Activated CD8-positive, alpha-beta memory T cell treated with anti-CD3 and anti-CD28 coated beads, Interleukin-2, amount 50 U/mL, for 4 hours (primary cell): ENCODE results near the gene RSPH6A.
A peak's percentile ranks its signal among the peaks of the same experiment; 100 is the strongest.

ENCODE experiments used
- DNase-seq: peaks from one replicate; pipeline ENCODE4 v3.0.0-alpha.2; 2020

The RSPH6A gene

GRCh38 chr19:45779231-45780145, 35.6 kb downstream of the RSPH6A start:
- peak; percentile 77 for DNase-seq

GRCh38 chr19:45778010-45778661, 37.0 kb downstream of the RSPH6A start:
- no peak for DNase-seq

- DNase-seq: no peak
These were observed 37.6 kb downstream of the RSPH6A start for GRCh38 chr19:45777395-45777961.

GRCh38 chr19:45774765-45775164, 40.3 kb downstream of the RSPH6A start:
- no peak for DNase-seq

- DNase-seq: no peak
These were observed 41.7 kb downstream of the RSPH6A start for GRCh38 chr19:45773384-45773783.

GRCh38 chr19:45772912-45773311, 42.2 kb downstream of the RSPH6A start:
- DNase-seq: no peak

GRCh38 chr19:45772130-45772840, 42.8 kb downstream of the RSPH6A start:
- no peak for DNase-seq

GRCh38 chr19:45771311-45771933, 43.7 kb downstream of the RSPH6A start:
- DNase-seq: no peak

- peak; percentile 92 for DNase-seq
These were observed 44.7 kb downstream of the RSPH6A start for GRCh38 chr19:45770192-45771101.

GRCh38 chr19:45769821-45770191, 45.3 kb downstream of the RSPH6A start:
- DNase-seq: no peak

- DNase-seq: peak; percentile 91
These were observed 45.9 kb downstream of the RSPH6A start, which contains the start of gene SIX5 for GRCh38 chr19:45768984-45769782. Gene SIX5 (minus strand): TSS chr19:45769252. CDS start chr19:45768844, 408 bp downstream.

GRCh38 chr19:45768655-45768983, 46.5 kb downstream of the RSPH6A start:
- peak; percentile 42 for DNase-seq

- DNase-seq: no peak
These were observed 47.0 kb downstream of the RSPH6A start for GRCh38 chr19:45767881-45768654.

GRCh38 chr19:45767410-45767880, 47.7 kb downstream of the RSPH6A start:
- DNase-seq: no peak

- no peak for DNase-seq
These were observed 48.2 kb downstream of the RSPH6A start for GRCh38 chr19:45766869-45767346.

- no peak for DNase-seq
These were observed 48.7 kb downstream of the RSPH6A start for GRCh38 chr19:45766296-45766868.

- DNase-seq: no peak
These were observed 49.3 kb downstream of the RSPH6A start for GRCh38 chr19:45765702-45766295.

GRCh38 chr19:45764945-45765701, 50.0 kb downstream of the RSPH6A start:
- DNase-seq: no peak
